Fibroblast of skin of scalp (primary cell): Measurements from ENCODE around the gene MACROD2.

ENCODE experiments used
- DNase-seq: peaks from one replicate; pipeline ENCODE4 v3.0.0-alpha.2; 2013

The MACROD2 gene

DNA sequence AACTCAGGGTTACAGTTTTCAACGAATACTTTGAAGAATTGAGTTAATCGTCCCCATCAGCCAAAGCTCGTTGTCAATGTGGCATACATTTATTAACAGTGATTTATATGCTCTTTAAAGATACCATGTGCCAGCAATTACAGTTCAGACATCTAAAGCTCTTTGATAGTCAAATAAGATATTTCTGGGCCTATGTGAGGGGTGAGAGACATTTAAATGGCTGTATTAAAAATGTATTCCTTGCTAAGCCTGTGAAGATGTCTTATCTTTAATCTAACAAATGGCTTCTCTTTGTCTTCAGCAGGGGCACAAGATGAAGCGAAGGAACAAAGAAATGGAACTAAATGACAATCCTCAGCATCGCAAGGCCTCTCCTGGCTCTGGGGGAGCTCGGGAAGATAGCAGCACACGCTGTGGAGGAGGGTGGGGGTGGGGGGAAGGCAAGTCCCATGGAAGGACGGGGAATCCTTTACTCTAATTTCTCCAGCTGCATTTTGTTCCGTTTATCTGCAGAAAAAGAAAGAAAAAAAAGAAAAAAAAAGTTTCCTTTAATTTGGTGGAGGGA lies 2054.3 kb downstream of the MACROD2 start:
- no peak for DNase-seq

- no peak for DNase-seq
These were observed 2055.1 kb downstream of the MACROD2 start for GRCh38 chr20:16050366-16050765.

GRCh38 chr20:16051968-16052367 lies 2056.7 kb downstream of the MACROD2 start:
- DNase-seq, result no peak

DNA sequence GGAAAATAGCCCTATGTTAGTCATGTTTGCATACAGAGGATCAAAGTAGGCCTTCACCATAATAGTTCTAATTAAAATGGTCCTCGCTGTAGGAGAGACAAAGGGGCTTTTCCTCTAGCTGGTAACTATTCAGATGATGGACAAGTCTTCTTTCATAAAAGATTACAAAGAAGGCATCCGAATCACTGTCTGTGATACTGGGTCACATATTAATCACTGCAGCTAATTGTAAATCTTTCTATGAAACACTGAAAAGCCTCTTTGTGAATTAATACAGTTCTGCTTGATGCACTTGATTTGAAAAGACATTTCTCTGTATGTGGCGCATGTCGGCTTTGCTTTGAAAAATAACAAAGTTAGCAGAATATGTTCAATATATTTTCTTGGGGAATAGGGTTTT lies 2057.1 kb downstream of the MACROD2 start:
- no peak for DNase-seq

- no peak for DNase-seq
These were observed 2059.7 kb downstream of the MACROD2 start for GRCh38 chr20:16054985-16055384.

DNA sequence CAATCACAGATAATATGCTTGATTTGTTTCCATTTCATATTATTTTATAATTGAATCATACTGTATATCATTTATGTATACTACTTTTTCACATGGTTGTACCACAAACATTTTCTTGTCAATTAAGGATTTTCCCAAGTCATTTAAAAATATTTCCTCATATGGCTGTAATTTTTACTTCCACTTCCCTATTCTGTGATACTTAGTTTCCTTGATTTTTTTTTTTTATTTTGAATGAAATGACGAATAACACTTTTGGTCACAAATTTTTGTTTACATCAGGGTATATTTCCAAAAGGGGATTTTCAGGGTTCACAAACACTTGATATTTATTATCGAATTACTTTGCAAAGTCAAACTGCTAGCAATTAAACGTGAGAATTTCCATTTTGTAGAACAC lies 2062.3 kb downstream of the MACROD2 start:
- DNase-seq, result no peak

GRCh38 chr20:16058268-16058667 lies 2063.0 kb downstream of the MACROD2 start:
- no peak for DNase-seq

DNA sequence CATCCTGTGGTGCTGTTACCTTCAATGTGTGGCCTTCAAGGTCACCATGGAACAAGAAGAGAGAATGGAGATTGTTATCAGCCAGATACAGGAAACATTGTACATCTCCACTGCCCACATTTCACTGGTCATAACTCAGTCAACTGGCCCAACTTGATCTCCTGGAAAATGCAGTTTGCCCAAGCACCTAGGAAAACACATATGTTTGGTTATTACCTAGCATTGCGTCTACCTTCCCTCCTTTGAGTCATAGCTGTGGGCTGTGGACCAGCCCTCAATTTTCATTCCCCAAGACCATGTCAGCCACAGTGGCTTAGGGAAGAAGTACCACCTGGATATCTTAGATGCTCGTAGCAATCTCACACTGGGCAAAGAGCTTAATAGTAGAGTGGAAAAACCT lies 2064.5 kb downstream of the MACROD2 start:
- DNase-seq, result no peak

- no peak for DNase-seq
These were observed 2066.0 kb downstream of the MACROD2 start for GRCh38 chr20:16061351-16061750.

GRCh38 chr20:16062661-16063581 lies 2067.6 kb downstream of the MACROD2 start:
- peak; percentile 15 for DNase-seq

DNA sequence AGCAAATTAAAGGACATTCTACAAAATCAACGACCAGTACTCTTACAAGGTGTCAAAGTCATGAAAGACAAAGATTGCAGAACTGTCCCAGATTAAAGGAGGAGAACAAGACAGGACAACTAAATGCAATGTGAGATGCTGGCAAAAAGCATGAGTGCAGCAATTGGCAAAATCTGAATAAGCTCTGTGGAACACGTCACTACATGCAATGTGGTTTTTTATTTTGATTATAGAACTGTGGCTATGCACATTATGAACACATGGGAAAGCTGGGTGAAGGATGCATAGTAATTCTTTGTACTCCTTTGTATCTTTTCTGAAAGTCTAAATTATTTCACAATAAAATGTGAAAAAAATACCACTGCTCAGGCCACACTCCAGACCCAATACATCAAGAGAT lies 2068.6 kb downstream of the MACROD2 start:
- DNase-seq, result peak; percentile 21

DNA sequence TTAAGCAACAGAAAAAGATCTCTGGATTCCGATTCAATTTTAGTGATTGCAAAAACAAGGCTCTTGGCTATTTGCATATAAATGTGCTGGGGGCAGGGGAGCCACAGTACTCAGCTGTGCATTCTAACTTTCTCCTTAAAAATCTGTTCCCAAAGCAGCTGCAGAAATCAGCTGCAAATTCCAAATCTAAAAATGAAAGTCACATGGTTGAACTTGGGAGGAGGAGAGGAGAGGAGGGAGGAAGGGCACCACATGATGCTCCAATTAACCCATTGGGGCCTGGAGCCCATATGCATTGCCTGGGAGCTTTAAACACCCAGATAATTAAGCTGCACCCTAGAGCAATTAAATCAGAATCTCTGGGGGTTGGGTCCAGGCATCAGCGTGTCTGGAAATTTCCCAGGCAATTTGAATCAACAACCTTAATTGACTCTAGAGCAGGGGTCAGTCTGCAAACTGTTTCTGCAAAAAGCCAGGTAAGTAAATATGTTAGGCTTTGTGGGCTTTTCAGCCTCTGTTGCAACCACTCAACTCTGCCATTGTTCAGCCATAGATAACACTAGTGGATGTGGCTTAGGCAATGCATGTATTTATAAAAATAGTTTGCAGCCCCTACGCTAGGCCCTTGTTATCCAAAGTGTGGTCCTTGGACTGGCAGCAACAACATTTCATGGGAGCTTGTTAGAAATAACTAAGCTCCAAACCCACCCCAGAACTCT lies 2069.8 kb downstream of the MACROD2 start:
- peak; percentile 3 for DNase-seq

- DNase-seq, result no peak
These were observed 2071.3 kb downstream of the MACROD2 start for GRCh38 chr20:16066571-16066970.

DNA sequence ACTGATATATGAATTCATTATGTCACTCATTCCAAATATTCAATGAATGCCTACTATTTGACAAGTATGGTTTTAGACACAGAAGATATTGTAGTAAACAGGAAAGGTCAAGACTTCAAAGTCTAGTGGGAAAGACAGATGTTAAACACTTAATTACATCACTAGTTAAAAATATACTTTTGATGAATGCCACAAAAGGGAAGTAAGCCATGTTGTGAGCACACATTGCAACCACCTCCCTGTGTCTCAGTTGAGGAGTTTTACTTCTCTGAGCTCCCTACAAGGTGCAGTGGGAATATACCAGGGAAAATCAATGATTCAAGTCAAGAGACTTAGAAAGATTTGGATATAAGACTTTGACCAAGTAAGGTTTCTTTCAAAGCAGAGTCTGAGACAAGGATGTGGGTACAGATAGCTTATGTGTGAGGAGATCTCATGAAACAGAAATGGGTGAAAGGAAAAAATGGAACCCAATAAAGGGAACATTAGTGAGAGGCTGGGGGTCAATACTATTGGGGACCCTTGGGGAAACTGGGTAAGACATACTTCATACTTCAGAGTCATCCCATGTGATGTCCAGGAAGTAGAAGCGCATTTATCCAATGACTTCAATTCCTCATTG lies 2074.2 kb downstream of the MACROD2 start:
- DNase-seq, result no peak

GRCh38 chr20:16072220-16072619 lies 2076.9 kb downstream of the MACROD2 start:
- no peak for DNase-seq

- DNase-seq, result no peak
These were observed 2083.0 kb downstream of the MACROD2 start for GRCh38 chr20:16078172-16078898.

GRCh38 chr20:16081421-16081820 lies 2086.1 kb downstream of the MACROD2 start:
- no peak for DNase-seq

DNA sequence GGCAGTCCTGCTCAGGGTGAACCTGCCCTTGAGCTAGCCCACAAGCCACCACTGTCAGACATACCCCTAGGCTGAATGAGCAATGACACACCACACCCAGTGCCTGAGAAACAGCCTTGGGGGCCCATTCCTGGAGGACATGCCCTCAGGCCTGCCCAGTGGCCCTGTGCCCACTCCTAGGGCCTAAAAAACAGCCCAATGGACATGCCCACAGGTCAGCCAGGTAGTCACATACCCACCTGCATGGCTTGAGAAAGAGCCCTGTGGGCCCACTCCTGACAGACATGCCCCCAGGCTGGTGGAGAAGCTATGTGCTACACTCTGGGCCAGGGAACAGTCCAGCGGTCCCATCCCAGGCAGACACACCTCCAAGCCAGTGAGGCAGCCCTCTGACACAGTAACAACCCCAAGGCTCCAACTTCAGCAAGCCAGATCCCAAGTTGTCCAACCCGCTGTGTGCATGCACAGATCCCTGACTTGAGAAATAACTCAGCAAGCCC lies 2086.8 kb downstream of the MACROD2 start:
- DNase-seq, result no peak

- DNase-seq, result no peak
These were observed 2088.4 kb downstream of the MACROD2 start for GRCh38 chr20:16083639-16084280.

GRCh38 chr20:16095226-16095625 lies 2099.9 kb downstream of the MACROD2 start:
- DNase-seq, result no peak

DNA sequence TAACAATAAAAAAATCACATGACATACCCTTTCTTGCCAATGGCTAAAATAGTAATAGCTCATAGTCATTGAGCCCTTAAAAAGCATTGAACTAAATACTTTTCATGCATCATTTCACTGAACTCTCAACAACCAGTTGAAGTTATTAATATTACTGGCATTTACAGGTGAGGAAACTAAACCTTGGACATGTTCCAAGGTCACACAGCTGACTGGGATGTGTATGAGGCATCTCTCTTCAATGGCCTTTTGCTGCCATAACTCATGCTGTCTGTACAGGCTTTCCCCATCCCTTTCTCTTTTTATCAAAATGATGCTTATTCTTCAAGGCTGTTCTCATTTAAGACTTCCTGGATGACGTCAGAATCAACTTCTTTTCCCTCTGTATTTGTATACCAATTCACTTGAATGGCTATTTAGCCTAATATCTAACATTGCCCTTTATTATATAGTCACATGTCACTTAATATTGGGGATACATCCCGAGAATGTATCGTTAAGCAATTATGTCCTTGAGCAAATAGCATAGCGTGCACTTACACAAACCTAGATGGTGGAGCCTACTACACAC lies 2101.5 kb downstream of the MACROD2 start:
- no peak for DNase-seq
